ENCODE results near the gene RAP1GAP.

DNA sequence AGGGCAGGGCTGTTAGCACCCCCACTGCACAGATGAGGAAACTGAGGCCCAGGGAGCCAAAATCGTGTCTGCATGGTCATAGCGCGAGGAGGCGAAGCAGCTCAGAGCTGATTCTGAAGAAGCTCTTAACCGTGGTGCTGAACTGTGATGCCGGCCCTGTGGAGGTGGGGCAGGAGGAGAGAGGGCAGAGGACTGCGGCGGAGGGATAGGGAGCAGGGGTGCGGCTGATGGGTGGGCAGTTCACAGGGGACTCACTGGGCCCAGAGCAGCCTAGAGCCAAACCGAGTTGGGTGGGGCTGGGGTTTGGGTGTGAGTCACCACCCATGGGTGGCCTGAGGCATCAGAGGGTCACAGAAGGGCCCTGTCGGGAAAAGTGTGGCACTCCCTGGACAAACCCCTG lies 74.7 kb downstream of the RAP1GAP start:
- TF ChIP-seq EZH2 (IDR thresholded peaks at IDR 0.05; ENCODE audit: insufficient read depth, poor library complexity, severe bottlenecking) = no peak
- TF ChIP-seq EZH2phosphoT487 (IDR thresholded peaks at IDR 0.05; ENCODE audit: insufficient read depth, low read depth) = no peak
